ENCODE data around the gene PLA2G4B.

PLA2G4B gene, protein sequence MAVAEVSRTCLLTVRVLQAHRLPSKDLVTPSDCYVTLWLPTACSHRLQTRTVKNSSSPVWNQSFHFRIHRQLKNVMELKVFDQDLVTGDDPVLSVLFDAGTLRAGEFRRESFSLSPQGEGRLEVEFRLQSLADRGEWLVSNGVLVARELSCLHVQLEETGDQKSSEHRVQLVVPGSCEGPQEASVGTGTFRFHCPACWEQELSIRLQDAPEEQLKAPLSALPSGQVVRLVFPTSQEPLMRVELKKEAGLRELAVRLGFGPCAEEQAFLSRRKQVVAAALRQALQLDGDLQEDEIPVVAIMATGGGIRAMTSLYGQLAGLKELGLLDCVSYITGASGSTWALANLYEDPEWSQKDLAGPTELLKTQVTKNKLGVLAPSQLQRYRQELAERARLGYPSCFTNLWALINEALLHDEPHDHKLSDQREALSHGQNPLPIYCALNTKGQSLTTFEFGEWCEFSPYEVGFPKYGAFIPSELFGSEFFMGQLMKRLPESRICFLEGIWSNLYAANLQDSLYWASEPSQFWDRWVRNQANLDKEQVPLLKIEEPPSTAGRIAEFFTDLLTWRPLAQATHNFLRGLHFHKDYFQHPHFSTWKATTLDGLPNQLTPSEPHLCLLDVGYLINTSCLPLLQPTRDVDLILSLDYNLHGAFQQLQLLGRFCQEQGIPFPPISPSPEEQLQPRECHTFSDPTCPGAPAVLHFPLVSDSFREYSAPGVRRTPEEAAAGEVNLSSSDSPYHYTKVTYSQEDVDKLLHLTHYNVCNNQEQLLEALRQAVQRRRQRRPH

DNA sequence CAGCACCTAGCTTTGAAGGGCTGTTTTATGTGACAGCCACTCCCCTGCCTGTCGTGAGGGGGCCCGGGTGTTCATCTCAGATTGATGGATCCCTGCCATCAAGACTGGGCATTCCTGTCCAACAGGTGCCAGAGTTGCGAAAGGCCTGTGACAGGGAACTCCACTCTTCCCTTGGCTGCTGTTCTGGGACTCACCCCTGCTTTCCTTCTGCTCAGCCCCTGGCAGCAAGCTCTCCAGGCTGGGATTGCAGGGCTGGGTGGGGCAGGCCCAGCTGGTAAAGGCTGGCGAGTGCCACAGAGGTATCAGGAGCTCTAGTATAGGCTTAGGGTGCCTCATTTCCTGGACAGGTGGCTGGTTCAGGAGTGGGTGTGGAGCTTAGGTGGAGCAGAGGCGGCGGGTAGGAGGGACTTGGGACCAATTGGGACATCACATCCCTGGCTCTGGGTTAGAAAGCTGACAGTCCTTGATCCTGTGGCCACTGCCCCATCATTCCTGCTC lies at the start of gene PLA2G4B:
Gene PLA2G4B (plus strand): TSS at position 448 of the 498 bp plus-strand sequence. CDS start 67 bp downstream, outside the sequence.
- no peak for DNase-seq

DNA sequence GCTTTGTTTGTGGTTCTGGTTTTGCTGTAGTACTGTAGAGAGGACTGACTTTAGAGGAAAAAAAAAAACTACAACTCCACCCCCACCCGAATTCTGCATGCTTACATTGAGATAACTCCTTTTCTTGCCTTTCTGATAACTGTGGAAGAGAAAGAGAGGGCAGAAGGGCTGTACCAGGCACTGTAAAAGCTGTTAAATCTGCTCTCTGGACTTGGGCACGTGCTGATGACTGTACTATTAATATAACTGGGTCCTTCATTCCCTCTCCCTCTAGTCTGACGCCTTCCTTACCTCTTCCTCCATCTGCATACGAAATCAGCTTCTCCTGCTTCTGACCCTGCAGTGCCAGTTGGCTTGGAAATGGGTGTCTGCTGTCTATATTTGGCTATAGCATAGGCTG lies 49.4 kb upstream of the PLA2G4B start:
- DNase-seq, result no peak

DNA sequence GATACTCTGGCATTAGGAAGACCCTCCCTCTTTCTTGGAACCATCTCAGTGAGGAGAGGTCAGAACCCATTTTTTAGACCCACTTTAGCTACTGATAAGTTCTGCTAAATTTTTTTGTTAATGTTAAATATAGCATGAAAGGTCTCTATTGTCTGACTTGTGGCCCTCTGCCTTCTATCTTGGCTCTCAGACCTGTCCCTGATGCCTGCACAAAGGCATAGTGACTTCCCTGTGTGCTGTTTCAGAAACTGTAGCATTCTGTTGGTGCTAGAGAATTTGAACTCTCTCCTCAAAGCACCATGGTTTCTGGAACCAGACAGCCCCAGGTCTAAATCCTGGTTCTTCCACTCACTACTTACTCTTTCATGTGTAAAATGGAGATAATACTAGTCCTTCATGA lies 49.0 kb upstream of the PLA2G4B start:
- DNase-seq, result no peak

DNA sequence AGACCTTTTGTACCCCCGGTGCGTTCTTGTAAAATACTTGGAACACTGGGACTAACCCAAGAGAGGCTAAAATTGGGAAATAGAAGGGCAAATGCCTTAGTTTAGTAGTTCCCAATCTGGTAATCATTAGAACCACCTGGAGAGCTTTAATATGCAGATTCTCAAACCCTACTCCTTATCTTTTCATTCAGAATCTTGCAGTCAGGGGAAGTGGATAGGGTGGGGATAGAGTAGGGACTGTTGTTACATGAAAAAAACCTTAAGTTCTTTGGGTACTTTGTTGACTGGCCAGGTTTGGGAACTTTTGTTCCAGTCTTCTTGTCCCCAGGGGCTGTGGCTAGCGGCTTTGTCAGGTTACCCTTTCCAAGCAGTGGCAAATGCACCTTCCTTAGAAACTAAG lies 48.5 kb upstream of the PLA2G4B start:
- no peak for DNase-seq

DNA sequence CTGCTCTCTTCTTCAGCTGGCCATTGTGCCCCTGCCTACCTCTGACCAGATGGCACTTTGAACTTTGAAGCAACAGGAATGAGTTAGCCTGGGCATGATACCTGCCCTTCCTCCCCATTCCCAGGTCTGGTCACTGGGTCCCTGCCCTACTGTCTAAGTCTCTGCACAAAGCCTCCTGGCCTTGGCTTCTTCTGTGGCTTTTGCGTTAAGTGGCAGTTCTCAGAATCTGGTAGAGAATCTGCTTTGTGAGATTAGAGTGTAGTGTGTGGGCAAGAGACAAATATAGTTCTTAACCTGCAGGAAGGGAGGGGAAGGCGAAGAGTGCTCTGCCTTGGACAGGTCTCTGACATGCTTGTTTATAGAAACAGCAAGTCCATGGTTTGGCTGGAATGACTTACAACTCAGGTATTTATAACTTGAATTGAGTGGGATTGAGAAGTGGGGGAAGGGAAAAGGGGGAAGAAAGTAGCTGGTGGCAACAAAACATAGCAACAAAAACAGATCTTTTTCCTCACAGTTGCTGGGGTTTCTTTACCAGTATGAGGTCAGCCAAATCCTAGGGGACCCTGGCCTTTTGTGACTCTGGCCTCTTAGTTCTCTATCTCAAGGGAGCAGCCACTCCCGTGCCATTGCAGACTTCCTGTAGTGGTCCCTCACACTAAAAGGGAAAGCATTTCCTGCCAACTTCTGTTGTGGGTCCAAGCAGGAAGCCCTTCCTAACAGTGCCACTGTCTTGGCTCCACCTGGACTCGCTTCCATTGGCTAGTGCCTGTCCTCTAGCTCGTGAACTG lies 47.7 kb upstream of the PLA2G4B start:
- DNase-seq, result no peak

DNA sequence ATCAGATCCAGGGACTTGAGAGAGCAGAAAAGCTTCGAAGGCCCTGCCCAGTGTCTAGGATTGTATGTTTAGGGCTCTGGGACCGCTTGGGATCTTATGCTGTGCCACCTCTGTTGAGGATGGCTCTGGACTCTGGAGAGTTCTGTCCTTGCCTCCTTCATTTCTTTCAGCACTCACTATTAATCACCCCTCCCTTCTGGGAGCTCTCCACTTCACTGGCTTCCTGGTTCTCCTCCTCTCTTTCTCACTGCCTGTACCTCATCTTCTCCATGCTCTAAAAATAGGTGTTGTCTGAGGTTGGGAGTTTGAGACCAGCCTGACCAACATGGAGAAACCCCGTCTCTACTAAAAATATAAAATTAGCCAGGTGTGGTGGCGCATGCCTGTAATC lies 47.1 kb upstream of the PLA2G4B start:
- DNase-seq, result no peak

DNA sequence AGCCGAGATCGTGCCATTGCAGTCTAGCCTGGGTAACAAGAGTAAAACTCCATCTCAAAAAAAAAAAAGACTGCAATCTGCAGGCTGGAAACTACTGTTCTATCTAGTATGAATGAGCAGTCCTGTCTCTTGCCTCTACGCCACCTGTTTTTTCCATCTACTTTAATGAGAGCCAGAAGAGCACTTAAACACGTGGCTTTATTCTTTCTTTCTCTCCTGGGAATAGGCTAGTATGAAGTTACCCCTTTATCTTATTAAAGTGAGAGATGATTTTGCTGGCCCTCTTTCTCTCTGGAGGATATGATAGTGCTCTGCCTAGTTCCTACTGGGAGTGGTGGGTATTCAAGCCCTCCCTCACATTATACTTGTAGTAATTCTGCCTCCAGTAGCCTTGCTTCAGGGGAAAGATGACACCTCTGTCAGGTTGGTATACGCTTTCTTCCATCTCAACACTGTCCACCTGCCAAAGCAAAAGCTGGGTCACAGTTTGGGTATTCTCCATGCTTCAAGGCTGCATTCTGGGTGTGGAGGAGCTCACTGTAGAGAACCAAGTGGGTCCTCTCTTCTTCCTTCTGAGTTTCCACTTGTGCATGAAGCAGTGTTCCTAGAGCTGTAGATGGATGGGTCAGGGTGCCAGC lies 46.5 kb upstream of the PLA2G4B start:
- DNase-seq, result no peak

DNA sequence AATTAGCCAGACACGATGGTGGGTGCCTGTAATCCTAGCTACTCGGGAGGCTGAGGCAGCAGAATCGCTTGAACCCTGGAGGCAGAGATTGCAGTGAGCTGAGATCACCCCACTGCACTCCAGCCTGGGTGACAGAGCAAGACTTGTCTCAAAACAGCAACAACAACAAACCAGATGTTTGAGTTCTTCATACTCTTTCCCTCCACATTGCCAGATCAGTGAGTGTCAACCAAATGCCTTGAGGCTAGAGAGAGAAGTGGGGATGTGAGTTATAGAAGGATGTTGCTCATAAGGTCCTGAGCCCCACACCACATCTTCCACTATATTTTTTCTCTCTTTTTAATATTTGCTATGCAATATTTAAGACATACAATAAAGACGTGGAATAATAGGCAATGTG lies 44.6 kb upstream of the PLA2G4B start:
- no peak for DNase-seq

DNA sequence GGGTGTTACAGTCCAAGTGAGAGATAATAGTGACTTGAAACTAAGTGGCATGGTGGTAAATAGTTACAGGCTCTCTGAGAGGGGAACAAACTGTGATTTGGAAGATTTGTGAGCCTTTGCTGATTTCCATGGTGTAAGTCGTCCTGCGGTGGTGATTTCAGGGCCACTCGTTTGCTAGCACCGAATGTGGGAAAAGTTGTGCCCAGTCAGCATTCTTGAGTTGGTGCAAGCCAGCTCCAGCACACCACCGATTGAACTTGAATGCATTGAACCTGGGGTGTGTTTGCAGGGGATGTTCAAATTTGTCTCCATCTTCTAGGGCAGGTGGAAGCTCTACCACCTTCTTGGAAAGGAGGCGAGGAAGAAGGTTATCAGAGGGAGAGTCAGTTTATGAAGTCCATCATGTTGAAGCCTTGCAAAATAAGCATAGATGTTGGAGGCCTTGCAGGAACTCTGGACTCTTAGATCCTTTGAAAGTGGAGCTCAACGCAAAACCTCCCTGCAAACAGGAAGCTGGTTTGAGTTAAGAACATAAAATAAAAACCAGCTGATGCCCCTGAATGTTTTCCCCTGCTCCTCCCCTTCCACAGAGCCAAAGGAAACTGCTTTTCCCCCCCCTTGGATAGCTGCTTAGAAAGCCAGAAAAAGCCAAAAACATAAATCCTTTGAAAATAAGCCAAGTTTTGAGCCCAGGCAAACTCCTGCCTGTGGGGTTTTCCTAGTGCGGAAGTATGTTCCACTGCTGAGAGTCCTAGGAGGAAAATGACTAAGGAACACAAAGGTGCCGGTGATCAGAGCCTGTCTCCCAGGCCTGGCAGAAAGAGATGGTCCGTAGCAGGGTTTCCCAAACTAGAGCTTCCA lies 42.4 kb upstream of the PLA2G4B start:
- DNase-seq, result no peak

DNA sequence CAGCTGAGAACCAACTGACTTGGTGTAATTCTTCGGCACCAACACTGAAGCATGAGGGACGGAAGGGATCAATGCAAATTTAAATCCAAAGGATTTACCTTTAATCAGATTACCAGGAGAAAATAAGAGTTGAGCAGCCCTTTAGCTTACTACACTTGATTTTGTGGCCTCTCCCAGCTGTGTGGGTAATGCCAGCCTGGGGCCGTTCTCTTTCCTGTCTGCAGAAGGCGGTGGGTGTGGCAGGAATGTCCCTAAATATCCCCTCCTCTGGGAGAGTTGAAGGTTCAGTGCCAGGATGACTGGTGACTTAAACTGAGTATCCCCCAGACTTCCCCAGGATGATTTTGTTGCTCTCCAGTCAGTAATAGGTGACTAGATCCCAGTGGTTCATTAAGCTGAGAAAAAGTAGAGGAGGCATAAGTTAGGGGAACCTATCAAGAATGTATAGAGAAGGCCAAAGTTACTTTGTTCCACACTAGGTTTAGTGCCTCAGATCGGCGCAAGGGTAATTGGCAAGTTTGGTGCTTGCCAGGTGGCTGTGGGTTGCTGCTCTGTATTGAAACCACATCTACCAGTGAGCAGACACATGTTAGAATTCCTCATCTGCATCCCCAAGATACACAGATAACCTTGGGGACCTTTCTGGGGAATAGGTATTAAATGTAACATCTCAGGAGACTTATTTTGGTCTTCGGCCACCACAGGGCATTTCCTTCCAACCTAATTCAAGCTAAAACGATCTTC lies 41.3 kb upstream of the PLA2G4B start:
- DNase-seq, result no peak

DNA sequence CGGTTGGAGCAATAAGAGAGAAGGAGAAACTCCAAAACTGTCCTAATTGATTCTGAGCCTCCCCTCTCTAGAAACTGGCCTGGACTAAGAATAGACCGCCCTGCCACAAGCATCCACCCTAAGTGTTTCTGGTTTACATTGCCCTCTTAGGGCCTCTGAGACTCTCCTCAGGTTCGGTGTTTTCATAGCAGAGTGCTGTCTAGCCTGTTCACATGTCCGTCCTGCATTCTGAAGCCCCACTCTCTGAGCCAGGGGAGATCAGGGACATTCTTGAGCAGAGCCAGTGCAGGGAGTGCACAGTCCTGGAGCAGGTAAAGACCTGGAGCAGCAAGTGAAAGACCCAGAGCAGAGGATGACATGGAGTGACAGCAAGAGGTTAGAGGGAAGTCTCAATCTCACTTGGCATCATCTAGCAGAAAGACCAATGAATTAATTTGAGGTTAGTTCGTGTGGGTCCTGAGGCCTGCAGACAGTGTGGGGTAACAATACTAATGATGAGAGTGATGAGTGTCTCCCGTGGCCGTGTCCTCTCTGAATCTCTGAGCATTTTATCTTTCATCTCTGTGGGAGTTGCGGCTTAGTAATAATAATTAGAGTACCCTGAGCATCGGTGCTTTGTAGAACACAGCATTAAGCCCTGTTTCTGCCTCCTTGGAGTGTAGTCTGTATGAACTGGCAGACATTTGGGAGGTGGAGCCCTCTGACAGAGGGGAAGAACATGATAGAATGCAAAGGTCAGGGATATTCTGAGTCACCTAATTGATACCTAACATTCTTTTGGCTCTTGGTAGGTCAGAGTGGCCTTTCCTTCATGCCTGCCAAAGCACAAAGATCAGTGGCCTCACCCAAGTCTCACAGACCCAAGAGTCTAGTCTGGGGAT lies 39.8 kb upstream of the PLA2G4B start:
- no peak for DNase-seq

DNA sequence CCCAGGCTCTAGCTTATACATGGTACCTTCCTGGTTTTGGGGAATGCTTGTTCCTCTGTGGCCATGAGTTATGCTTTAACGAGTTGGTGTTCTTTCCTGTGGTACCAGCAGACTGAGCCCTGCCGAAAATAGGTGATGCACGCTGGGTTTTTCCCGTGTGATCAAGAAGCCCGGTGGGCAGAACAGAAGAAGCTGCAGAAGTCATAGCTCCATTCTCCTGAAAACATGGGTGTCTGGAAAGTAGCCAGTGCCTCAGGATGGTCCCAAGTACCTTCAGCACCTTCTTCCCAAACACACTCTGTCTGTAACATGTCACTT lies 39.2 kb upstream of the PLA2G4B start:
- no peak for DNase-seq

DNA sequence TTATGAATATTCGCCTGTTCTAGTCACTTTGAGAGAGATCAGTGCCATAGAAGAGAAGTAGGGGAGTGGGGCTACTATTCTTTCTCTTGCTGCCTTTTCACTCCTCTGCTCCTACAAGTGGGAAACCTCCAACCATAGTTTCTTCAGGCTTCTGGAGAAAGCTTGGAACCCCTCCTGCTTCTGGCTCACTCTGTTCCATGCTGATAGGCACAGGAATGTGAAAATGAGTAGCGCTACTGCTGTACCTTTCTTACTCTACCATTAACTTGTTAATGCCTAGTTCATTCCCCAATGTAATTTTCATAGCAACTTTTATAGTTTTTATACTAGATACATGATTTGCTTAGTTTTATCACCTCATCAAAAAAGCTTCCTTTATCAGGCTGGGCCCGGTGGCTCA lies 37.5 kb upstream of the PLA2G4B start:
- no peak for DNase-seq

DNA sequence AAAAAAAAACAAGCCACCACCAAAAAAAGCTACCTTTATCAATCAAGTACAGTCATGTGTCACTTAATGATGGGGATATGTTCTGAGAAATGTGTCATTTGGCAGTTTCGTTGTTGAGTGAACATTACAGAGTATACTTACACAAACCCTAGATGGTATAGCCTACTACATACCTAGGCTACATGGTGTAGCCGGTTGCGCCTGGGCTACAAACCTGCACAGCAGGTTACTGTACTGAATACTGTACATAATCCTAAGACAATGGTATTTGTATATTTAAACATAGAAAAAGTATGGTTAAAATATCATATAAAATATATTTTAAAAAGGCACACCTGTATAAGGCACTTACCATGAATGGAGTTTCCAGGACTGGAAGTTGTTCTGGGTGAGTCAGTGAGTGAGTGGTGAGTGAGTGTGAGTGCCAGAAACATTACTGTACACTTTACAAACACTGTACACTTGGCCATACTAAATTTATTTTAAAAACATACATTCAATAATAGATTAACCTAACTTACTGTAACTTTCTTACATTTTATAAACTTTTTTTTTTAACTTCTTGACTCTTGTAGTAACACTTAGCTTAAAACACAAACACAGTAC lies 36.7 kb upstream of the PLA2G4B start:
- no peak for DNase-seq

DNA sequence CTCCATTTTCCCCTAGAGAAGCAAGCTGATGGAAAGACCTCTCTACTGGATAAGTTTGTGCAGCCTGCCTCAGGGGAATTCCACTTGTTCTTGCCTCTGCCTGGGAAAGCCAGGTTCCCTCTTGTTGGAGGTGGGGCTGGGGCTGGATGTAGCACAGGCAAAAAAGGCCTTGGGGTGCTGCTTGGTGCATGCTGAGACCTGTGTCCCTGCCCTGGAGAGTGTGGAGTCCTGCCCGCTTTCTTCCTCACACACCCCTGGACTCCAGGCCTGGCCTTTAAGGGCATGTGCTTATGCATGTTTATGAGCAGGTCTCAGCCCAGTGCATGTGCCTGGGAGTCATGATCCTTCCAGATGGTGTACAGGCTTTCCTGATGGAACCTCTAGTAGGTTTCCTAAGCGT lies 34.3 kb upstream of the PLA2G4B start:
- DNase-seq, result no peak

DNA sequence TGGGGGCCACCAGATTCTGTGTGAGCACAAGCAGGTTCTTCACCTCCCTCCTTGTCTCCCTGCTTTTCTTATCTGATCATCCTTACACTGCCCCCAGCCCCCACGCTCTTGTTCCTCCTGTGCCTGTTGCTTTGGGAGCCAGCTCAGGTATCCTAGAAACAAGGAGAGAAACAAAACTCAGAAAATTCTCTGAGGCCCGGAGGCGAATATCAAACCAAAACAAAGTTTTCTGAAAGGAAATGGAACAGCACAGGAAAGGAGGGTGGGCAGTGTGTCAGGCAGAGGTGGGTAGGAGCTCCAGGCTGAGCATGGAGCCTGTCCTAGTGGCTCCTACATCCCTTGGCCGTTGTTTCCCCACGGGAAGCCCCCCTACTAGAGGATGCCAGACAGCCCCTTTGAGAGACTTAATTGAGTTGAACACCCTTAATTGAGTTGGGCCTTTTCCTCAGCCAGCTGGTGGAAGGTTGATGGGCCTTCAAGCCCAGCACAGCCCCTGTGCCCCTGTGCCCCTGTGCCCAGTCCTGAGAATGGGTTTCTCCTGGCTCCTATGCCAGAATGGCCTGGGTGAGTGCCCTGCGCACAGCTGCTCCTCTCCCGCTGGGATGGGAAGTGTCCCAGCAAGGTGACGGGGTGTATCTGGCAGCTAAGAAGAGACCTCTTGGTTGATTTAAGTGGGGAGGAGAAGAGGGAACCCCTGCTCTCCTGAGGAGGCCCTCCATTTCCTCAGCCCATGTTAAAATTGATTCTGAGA lies 33.6 kb upstream of the PLA2G4B start:
- no peak for DNase-seq

DNA sequence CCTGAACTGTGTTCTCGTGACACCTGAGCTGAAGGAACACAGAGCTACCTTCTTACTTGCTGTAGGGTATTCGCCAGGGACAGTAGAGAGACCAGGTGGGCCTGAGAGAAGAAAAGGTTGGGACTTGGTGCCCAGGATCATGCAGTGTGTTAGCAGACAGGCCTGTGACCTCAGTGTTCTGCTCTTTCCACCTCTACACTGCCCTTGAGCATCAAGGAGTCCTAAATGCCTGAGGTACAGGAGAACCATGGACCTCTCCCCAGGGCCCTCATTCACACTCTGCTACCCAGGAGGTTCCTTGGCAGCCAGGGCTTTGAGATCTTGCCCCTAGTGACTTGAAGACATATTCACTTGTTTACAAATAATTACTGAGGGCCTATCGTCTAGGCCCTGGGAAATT lies 32.9 kb upstream of the PLA2G4B start:
- DNase-seq, result no peak

DNA sequence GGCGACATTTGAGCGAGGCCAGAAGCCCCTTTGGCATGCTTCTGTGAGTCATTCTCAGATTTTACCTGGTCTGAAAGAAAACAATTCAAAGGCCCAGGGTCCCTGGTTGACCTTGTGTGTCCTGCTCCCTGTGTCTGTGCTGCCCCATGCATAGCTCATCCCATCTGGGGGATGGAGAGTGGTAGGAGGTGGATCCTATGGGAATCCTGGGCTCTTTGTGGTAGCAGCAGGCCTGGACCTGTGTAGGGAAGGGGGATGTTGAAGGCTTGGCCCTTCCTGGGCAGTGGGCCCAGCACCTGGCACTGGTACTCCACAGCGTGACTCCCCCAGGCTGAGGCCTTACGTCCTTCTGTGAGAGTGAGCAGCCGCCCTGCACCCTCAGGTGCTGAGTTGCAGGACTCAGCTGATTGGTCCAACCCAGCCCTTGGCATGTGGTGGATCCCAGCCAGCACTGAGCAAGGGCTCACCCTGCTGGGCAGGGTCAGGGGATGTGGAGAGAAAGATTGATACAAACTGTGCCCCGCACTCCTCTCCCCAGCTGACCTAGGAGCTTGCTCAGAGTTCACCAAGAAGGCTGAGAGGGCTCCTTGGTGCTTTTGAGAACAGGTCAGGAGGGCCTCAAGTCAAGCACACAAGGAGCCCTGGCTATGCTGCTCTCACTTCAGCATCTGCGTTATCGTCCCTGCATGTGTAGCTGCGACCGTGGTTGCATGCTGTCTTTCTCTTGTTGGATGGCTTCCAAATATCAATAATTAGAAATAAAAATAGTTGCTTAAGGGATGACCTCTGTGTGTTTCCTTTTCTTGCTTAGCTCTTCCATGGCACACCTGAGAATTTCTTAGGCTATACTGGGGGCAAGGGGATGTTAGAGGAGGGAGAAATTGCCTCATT lies 32.1 kb upstream of the PLA2G4B start:
- no peak for DNase-seq

All from activated CD4-positive, alpha-beta T cell treated with anti-CD3 and anti-CD28 coated beads for 48 hours (primary cell).